ENCODE results near the gene SPINK13. TPM values are rescaled to one million over a fixed set of nuclear protein-coding genes. Genes with fewer than 3 reads are reported as not detected.
A peak's percentile ranks its signal among the peaks of the same experiment; 100 is the strongest.
"Not testable (repeated sequence)": the region's sequence is repeated elsewhere in the genome, so short reads cannot be mapped to it uniquely, and the experiment has no call there.

SPINK13 gene
- total and polyA plus RNA-seq, 2 of the 8 experiments (the other 6 are each of a cell fraction or from before 2014, with no cell fraction given): not detected

GRCh38 chr5:148320011-148320963 lies 51.7 kb downstream of the SPINK13 start:
- H3K79me1 ChIP-seq (ENCODE audit: low read depth, low read length); H3K9me3 ChIP-seq (ENCODE audit: insufficient read depth in 2 of 2, low read depth in 1 of 2, low read length in 1 of 2); H4K20me1 ChIP-seq (replicated peaks in 1 of 2; ENCODE audit: control insufficient read depth in 1 of 2, insufficient read depth in 2 of 2, low read length in 2 of 2); H2AK5ac ChIP-seq (ENCODE audit: low read depth, low read length); FAIRE-seq; H3K79me2 ChIP-seq (ENCODE audit: control insufficient read depth in 1 of 2, insufficient read depth in 2 of 2, low read length in 2 of 2); H4K91ac ChIP-seq (replicated peaks; ENCODE audit: insufficient read length, low read length); H3K56ac ChIP-seq (replicated peaks; ENCODE audit: insufficient read length, low read depth, low read length); H3K4me1 ChIP-seq (replicated peaks in 1 of 4; ENCODE audit: control insufficient read depth in 3 of 4, insufficient read depth in 4 of 4, low read length in 3 of 4); CTCF ChIA-PET (ENCODE audit: partially characterized antibody); H3K36me3 ChIP-seq (ENCODE audit: control insufficient read depth in 2 of 4, insufficient read depth in 4 of 4, low read length in 3 of 4); H3K23ac ChIP-seq (ENCODE audit: insufficient read length); H3K14ac ChIP-seq (ENCODE audit: insufficient read length); H3K4ac ChIP-seq (replicated peaks; ENCODE audit: insufficient read length, low read depth, low read length); H2BK5ac ChIP-seq (ENCODE audit: low read depth, low read length); H2BK120ac ChIP-seq (replicated peaks; ENCODE audit: low read depth, low read length); H2BK15ac ChIP-seq (ENCODE audit: low read length); H3K23me2 ChIP-seq (ENCODE audit: low read depth, low read length); H3K27me3 ChIP-seq (replicated peaks in 1 of 4; ENCODE audit: control insufficient read depth in 3 of 4, extremely low read depth in 1 of 4, insufficient read depth in 3 of 4, low read length in 3 of 4); H2BK20ac ChIP-seq (ENCODE audit: low read length): not testable (repeated sequence)
- POLR2A ChIA-PET (ENCODE audit: partially characterized antibody): interaction anchor here (0.9 to 2.2 kb wide), 3 partner anchors 13 to 37 kb away, joined by 4 to 6 read pairs (median 4); no protein-coding TSS in a partner anchor
- TF ChIP-seq PHF8 (conservative IDR thresholded peaks at IDR 0.05; ENCODE audit: low read depth, low read length) (0 out of 2 replicates have a peak, but pooled peaks have one; percentile 25), TAF1 (IDR thresholded peaks at IDR 0.05; ENCODE audit: low read depth, low read length) (0 out of 2 replicates have a peak, but pooled peaks have one; percentile 30), USF2 (IDR thresholded peaks at IDR 0.05; ENCODE audit: low read length) (peak; percentile 90), MAX (IDR thresholded peaks at IDR 0.05) (peak; percentile 45; the same call in 1 of the 2 replicates), SP4 (IDR thresholded peaks at IDR 0.05; ENCODE audit: low read length) (peak; percentile 77; the same call in 1 of the 2 replicates), SIN3A (conservative IDR thresholded peaks at IDR 0.05 in 1 of 2, IDR thresholded peaks at IDR 0.05 in 1 of 2; ENCODE audit: low read depth in 1 of 2, low read length in 2 of 2) (peak; percentile 60 to 70; a peak in 1 of 4 replicates), ATF3 (IDR thresholded peaks at IDR 0.05; ENCODE audit: insufficient read depth, low read depth, low read length) (peak; percentile 87)
- Histone ChIP-seq H4K8ac (ENCODE audit: extremely low read depth, insufficient read depth, low read length) (peak overlapping the region; percentile 95), H2AFZ (ENCODE audit: low read length) (peak overlapping the region; percentile 76), H4K5ac (ENCODE audit: insufficient read length, low read depth, low read length) (peak overlapping the region; percentile 86), H3K9ac (replicated peaks in 1 of 4; ENCODE audit: extremely low read depth in 1 of 4, low read depth in 3 of 4, low read length in 3 of 4) (peak overlapping the region in 3 of 4 experiments; percentile 68 to 89 (median 81); a peak in 6 of 7 replicates), H3K18ac (ENCODE audit: extremely low read depth, low read length) (peak overlapping the region; percentile 71; the same call in 1 of the 2 replicates), H2BK12ac (ENCODE audit: low read depth, low read length) (peak overlapping the region; percentile 60; the same call in 1 of the 2 replicates), H3K4me2 (ENCODE audit: insufficient read depth in 1 of 2, low read depth in 2 of 2, low read length in 2 of 2) (peak overlapping the region; percentile 68 to 79), H3K4me3 (ENCODE audit: extremely low read depth in 1 of 4, insufficient read depth in 2 of 4, low read depth in 3 of 4, low read length in 4 of 4) (peak overlapping the region; percentile 54 to 85 (median 60)), H3K27ac (ENCODE audit: low read depth, low read length) (peak overlapping the region; percentile 58; the same call in 1 of the 2 replicates)
- 14% methylated on average over 37 of the region's 42 CpGs; no CpG with 5 or more reads in 1 of the 2 experiments for WGBS, 2 experiments (ENCODE audit: extremely low coverage in 1 of 2, insufficient coverage in 1 of 2, insufficient read length in 1 of 2, insufficient replicate concordance in 2 of 2, low coverage in 1 of 2, low lambda C conversion rate in 2 of 2, missing lambda C conversion rate in 1 of 2)
- DNase-seq (ENCODE audit: low read depth in 1 of 2, low spot score in 2 of 2): peak in 1 of 2 experiments; percentile 74
